PFSK-1 (cell line): Measurements from ENCODE around the gene CACHD1.

Experiments
- FOXP2 ChIP-seq: optimal IDR thresholded peaks from 2 replicates; pipeline ENCODE3; 2011; ENCODE audit warnings: borderline replicate concordance, control low read depth, inconsistent platforms; ENCODE audit not compliant: insufficient read depth; ENCODE audit errors: extremely low read length, extremely low read depth
- POLR2AphosphoS5 ChIP-seq: IDR thresholded peaks from 2 replicates; pipeline ENCODE4 v1.6.1; 2012; ENCODE audit warnings: low read depth, mild to moderate bottlenecking, control low read depth, low read length, moderate library complexity
- SIN3A ChIP-seq: IDR thresholded peaks from 2 replicates; pipeline ENCODE4 v1.6.1; 2012; ENCODE audit warnings: mild to moderate bottlenecking, low read length, moderate library complexity, borderline replicate concordance; ENCODE audit not compliant: insufficient read depth
- TAF1 ChIP-seq: IDR thresholded peaks from 2 replicates; pipeline ENCODE4 v1.6.1; 2012; ENCODE audit warnings: low read length, control low read depth, borderline replicate concordance; ENCODE audit not compliant: insufficient read depth
- TF ChIP-seq, protein P1 (sequence below), 2 experiments: IDR thresholded peaks; 2 replicates each; pipeline versions ENCODE4 v1.6.1 to v1.8.0; 2011 to 2012; ENCODE audit warnings: low read depth in 2 of 2, low read length in 2 of 2, control low read depth in 1 of 2, inconsistent platforms in 1 of 2, mild to moderate bottlenecking in 1 of 2, moderate library complexity in 1 of 2; ENCODE audit not compliant: insufficient read depth in 1 of 2

Gene CACHD1

DNA sequence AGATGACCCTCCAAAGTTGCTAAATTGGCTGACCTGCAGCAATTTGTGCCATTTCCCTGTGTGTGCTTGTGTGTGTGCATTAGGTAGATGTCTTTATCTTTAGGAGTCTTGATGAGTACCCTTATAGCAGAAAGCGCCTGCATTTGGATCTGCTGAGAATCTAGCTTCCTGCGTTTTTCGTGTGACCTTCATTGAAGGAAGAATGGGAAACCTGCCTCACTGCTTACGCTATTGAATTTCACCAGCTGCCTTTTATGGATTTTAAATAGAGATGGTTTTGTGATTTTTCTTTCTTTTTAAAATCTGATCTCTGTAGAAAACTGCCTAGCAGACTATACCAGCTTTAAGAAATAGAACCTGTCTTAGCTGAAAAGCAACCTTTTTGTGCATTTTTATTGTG is 124.5 kb downstream of the CACHD1 start:
- TF ChIP-seq POLR2AphosphoS5 (no peak), TAF1 (no peak), FOXP2 (no peak), SIN3A (no peak)
- TF ChIP-seq, protein P1, sequence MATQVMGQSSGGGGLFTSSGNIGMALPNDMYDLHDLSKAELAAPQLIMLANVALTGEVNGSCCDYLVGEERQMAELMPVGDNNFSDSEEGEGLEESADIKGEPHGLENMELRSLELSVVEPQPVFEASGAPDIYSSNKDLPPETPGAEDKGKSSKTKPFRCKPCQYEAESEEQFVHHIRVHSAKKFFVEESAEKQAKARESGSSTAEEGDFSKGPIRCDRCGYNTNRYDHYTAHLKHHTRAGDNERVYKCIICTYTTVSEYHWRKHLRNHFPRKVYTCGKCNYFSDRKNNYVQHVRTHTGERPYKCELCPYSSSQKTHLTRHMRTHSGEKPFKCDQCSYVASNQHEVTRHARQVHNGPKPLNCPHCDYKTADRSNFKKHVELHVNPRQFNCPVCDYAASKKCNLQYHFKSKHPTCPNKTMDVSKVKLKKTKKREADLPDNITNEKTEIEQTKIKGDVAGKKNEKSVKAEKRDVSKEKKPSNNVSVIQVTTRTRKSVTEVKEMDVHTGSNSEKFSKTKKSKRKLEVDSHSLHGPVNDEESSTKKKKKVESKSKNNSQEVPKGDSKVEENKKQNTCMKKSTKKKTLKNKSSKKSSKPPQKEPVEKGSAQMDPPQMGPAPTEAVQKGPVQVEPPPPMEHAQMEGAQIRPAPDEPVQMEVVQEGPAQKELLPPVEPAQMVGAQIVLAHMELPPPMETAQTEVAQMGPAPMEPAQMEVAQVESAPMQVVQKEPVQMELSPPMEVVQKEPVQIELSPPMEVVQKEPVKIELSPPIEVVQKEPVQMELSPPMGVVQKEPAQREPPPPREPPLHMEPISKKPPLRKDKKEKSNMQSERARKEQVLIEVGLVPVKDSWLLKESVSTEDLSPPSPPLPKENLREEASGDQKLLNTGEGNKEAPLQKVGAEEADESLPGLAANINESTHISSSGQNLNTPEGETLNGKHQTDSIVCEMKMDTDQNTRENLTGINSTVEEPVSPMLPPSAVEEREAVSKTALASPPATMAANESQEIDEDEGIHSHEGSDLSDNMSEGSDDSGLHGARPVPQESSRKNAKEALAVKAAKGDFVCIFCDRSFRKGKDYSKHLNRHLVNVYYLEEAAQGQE (IDR thresholded peaks at IDR 0.05; ENCODE audit: insufficient read depth in 1 of 2, low read depth in 2 of 2, low read length in 2 of 2), result no peak

- TF ChIP-seq TAF1 (no peak), POLR2AphosphoS5 (no peak), SIN3A (no peak), FOXP2 (no peak)
- TF ChIP-seq, protein P1 (IDR thresholded peaks at IDR 0.05; ENCODE audit: insufficient read depth in 1 of 2, low read depth in 2 of 2, low read length in 2 of 2), result no peak
These were observed 126.1 kb downstream of the CACHD1 start for GRCh38 chr1:64595871-64596515.

DNA sequence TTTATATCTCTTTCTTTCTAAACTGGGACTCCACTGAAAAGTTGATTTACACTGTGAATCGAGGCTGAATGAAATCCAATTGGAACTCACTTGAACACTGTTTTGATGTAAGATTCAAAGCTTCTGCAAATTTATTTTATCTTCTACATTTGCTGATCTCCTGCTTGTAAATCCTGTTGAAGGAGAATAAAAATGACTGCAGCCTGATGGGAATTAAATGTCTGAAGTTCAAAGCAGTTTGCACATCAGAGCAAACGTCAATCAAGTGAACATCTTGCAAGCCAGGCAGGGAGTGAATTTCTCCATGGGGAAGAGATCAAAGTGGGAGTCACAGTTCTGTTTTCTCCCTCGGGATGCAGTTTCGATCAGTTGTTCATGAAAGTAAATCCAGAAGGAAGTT is 127.2 kb downstream of the CACHD1 start:
- TF ChIP-seq FOXP2, result no peak
- TF ChIP-seq TAF1, result no peak
- no peak for TF ChIP-seq POLR2AphosphoS5
- no peak for TF ChIP-seq SIN3A
- TF ChIP-seq, protein P1 (IDR thresholded peaks at IDR 0.05; ENCODE audit: insufficient read depth in 1 of 2, low read depth in 2 of 2, low read length in 2 of 2), result no peak

DNA sequence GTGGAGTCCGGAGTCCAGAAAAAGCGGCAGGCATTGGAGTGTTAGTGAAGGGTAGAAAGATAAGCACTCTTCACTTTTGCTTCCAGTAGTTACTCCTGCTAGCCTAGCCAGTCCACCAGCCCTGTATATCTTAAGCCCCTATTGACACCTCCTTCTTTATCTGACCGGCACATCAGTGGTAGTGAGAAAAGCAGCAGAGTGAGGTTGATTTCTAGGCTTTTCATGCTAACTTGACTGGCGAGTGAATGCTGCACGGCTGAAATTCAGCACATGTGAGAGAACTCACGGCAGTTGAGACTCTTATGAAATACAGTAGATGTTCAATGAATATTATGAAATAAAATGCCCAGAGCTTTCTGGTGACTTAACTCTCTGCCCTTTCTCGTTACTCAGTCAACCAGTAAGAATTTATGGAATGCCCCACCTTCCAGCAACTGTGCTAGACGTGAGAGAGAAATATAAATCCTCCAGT is 128.2 kb downstream of the CACHD1 start:
- TF ChIP-seq POLR2AphosphoS5 (no peak), TAF1 (no peak)
- TF ChIP-seq, protein P1 (IDR thresholded peaks at IDR 0.05; ENCODE audit: insufficient read depth in 1 of 2, low read depth in 2 of 2, low read length in 2 of 2), result no peak

DNA sequence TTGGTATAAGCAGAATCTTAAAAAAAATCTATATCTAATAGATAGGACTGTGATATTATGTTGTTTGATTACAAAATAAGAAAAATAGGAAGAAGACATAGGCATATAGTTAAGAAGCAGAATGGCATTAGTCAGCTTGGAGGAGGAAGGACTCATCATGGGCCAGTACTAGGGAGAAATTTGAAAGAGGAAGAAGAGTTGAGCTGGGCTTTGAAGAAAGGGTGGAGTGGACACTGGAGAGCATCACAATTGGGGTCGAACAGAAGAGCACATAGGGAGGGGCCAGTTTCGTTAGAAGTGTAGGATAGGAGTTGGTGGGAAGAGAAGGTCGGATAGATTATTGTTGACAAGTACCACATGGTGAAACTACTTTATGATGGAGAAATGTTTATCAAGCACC is 129.3 kb downstream of the CACHD1 start:
- no peak for TF ChIP-seq SIN3A
- TF ChIP-seq, protein P1 (IDR thresholded peaks at IDR 0.05; ENCODE audit: insufficient read depth in 1 of 2, low read depth in 2 of 2, low read length in 2 of 2), result no peak
- TF ChIP-seq TAF1, result no peak
- no peak for TF ChIP-seq FOXP2
- no peak for TF ChIP-seq POLR2AphosphoS5
